Gastrocnemius medialis (tissue), 4 donors: ENCODE data around the gene CFLAR. TPM values are rescaled to one million over a fixed set of nuclear protein-coding genes. Genes with fewer than 3 reads are reported as not detected.

Experiments
- ATAC-seq, 2 donors: fragments of 150-250 bp; one replicate each; pipeline ENCODE4 v1.9.1; 2016
- DNase-seq, 2 donors: peaks; one replicate each; pipeline ENCODE4 v3.0.0-alpha.2; 2019
- H3K27ac ChIP-seq, 4 donors: fragments of 200-600 bp; sonication (generic); 1 replicate in 1 of 4; 2 replicates in 3 of 4; pipeline ENCODE4 v1.5.1; 2016 to 2018; ENCODE audit warnings: mild to moderate bottlenecking in 2 of 4, moderate library complexity in 1 of 4
- H3K27me3 ChIP-seq, 3 donors: fragments of 200-600 bp; sonication (generic) in 2 of 3; 1 replicate in 1 of 3; 2 replicates in 2 of 3; pipeline versions ENCODE4 v1.5.1 to v1.6.0; 2016 to 2019; ENCODE audit warnings: mild to moderate bottlenecking in 1 of 3, moderate library complexity in 1 of 3
- H3K36me3 ChIP-seq, 2 donors: fragments of 200-600 bp; sonication (generic) in 1 of 2; one replicate each; pipeline ENCODE4 v1.5.1; 2017 to 2018
- H3K4me1 ChIP-seq, 2 donors: fragments of 200-600 bp; sonication (generic) in 1 of 2; one replicate each; pipeline ENCODE4 v1.5.1; 2016 to 2017; ENCODE audit warnings: mild to moderate bottlenecking in 2 of 2
- H3K4me3 ChIP-seq, 4 donors: fragments of 200-600 bp; sonication (generic) in 3 of 4; 1 replicate in 1 of 4; 2 replicates in 3 of 4; pipeline ENCODE4 v1.5.1; 2016 to 2019; ENCODE audit warnings: mild to moderate bottlenecking in 2 of 4
- H3K9me3 ChIP-seq, 3 donors: fragments of 200-600 bp; sonication (generic) in 2 of 3; 1 replicate in 1 of 3; 2 replicates in 2 of 3; pipeline ENCODE4 v1.5.1; 2016 to 2019
- CTCF ChIP-seq, 5 experiments: fragments of 450-650 bp in 3 of 5; fragments of 200-600 bp in 2 of 5; sonication (generic) in 2 of 5; IDR thresholded peaks in 4 of 5; conservative IDR thresholded peaks in 1 of 5; 1 replicate in 4 of 5; 2 replicates in 1 of 5; pipeline ENCODE4 v1.5.1; 2016 to 2019; ENCODE audit warnings: antibody characterized with exemption in 5 of 5, mild to moderate bottlenecking in 3 of 5, moderate library complexity in 3 of 5
- POLR2A ChIP-seq, 2 donors: fragments of 450-650 bp; IDR thresholded peaks; one replicate each; pipeline ENCODE4 v1.6.1; 2017; ENCODE audit warnings: antibody characterized with exemption in 2 of 2, mild to moderate bottlenecking in 2 of 2, moderate library complexity in 2 of 2
- in situ Hi-C, 4 donors: fragments of 200-750 bp; cut with MboI; loops; one replicate each; pipeline versions ENCODE4 v1.15.0 to v1.8.0; 2017; ENCODE audit warnings: low sequenced_read_pairs in 4 of 4
- intact Hi-C: fragments of 100-400 bp; cut with DNase I; formaldehyde crosslinking; loops from one replicate; pipeline ENCODE4 v1.15.1; 2023; ENCODE audit warnings: low total_unique reads
- total RNA-seq, 4 donors: library from RNA; depleted of rRNA; stranded (reverse); fragments of >200 nt; gene quantifications; one replicate each; pipeline versions ENCODE4 v1.1.0 to v1.2.3, GENCODE V29; 2016

Gene CFLAR
- total RNA-seq, 4 donors from 2014 or later = 298 to 491 (median 352) TPM

- Histone ChIP-seq H3K27me3 (no peaks in the 10 kb centered on the region), H3K4me3 (no peak overlapping the region), H3K36me3 (no peaks in the 10 kb centered on the region), H3K4me1 (no peaks in the 10 kb centered on the region), H3K27ac (no peak overlapping the region), H3K9me3 (no peaks in the 10 kb centered on the region)
- TF ChIP-seq POLR2A (IDR thresholded peaks at IDR 0.05) (no peak), CTCF (IDR thresholded peaks at IDR 0.05 in 4 of 5, conservative IDR thresholded peaks at IDR 0.05 in 1 of 5) (no peak)
- no peak for ATAC-seq
- in situ Hi-C loops (no loop called here), intact Hi-C loops (no loop called here)
- no peak for DNase-seq
Observed at GRCh38 chr2:201223089-201224073, 107.4 kb downstream of the CFLAR start.

Other genes with a start within 250 kb of the CFLAR start
- gene PPIL3, start 227.1 kb upstream of the CFLAR start, total RNA-seq = 10 to 100 TPM in 3 of 4 donors, 1 to 10 TPM in 1; 8.4 to 29.2 (median 14.3) TPM
- gene NIF3L1, start 226.8 kb upstream of the CFLAR start, total RNA-seq = 10 to 100 TPM; 17.0 to 28.7 (median 22.4) TPM
- 10 to 100 TPM in 1 of 4 donors, 1 to 10 TPM in 3; 4.7 to 16.1 (median 6.8) TPM for gene ORC2, start 152.5 kb upstream of the CFLAR start, total RNA-seq
- 10 to 100 TPM in 1 of 4 donors, 1 to 10 TPM in 3; 2.3 to 12.5 (median 3.5) TPM for gene HYCC2, start 44.5 kb upstream of the CFLAR start, total RNA-seq
- 100 to 1,000 TPM; 107 to 146 (median 135) TPM for gene NDUFB3, start 44.2 kb upstream of the CFLAR start, total RNA-seq
- gene CASP10, start 67.0 kb downstream of the CFLAR start, total RNA-seq = 1 to 10 TPM; 2.4 to 7.3 (median 3.6) TPM
- 1 to 10 TPM; 2.3 to 3.5 (median 2.9) TPM for gene CASP8, start 144.4 kb downstream of the CFLAR start, total RNA-seq
- gene FLACC1, start 241.2 kb downstream of the CFLAR start, total RNA-seq = 1 to 10 TPM in 3 of 4 donors, under 1 TPM in 1; 0.72 to 1.7 (median 1.4) TPM